Sigmoid colon (tissue), 7 donors: Measurements from ENCODE around the gene CNKSR1. TPM values are rescaled to one million over a fixed set of nuclear protein-coding genes. Genes with fewer than 3 reads are reported as not detected.

Experiments used
- DNase-seq: peaks from one replicate; pipeline ENCODE4 v3.0.0-alpha.2; 2019
- H3K27ac ChIP-seq, 4 donors: fragments of 200-600 bp; sonication (generic); one replicate each; pipeline ENCODE4 v1.5.1; 2016 to 2019; ENCODE audit warnings: mild to moderate bottlenecking in 1 of 4
- H3K27me3 ChIP-seq, 3 donors: fragments of 200-600 bp; sonication (generic); one replicate each; pipeline ENCODE4 v1.5.1; 2019; ENCODE audit warnings: mild to moderate bottlenecking in 1 of 3
- H3K36me3 ChIP-seq, 4 donors: fragments of 200-600 bp; sonication (generic); one replicate each; pipeline ENCODE4 v1.5.1; 2016 to 2019
- H3K4me1 ChIP-seq, 4 donors: fragments of 200-600 bp; sonication (generic); one replicate each; pipeline ENCODE4 v1.5.1; 2017 to 2019
- H3K4me3 ChIP-seq, 4 donors: fragments of 200-600 bp; sonication (generic); one replicate each; pipeline ENCODE4 v1.5.1; 2017 to 2019; ENCODE audit warnings: mild to moderate bottlenecking in 2 of 4, moderate library complexity in 1 of 4
- H3K9me3 ChIP-seq, 4 donors: fragments of 200-600 bp in 3 of 4; sonication (generic) in 3 of 4; one replicate each; pipeline versions ENCODE4 v1.5.1 to v1.6.1; 2013 to 2019
- CTCF ChIP-seq, 4 experiments: fragments of 450-650 bp in 3 of 4; fragments of 200-600 bp in 1 of 4; IDR thresholded peaks; one replicate each; pipeline ENCODE4 v1.5.1; 2016 to 2019; ENCODE audit warnings: antibody characterized with exemption in 4 of 4, mild to moderate bottlenecking in 3 of 4, moderate library complexity in 2 of 4
- EP300 ChIP-seq, 4 donors: sonication (generic); formaldehyde crosslinking; IDR thresholded peaks; one replicate each; pipeline ENCODE4 v1.6.1; 2017; ENCODE audit warnings: antibody characterized with exemption in 4 of 4
- POLR2A ChIP-seq, 2 donors: fragments of 450-650 bp; IDR thresholded peaks; one replicate each; pipeline ENCODE4 v1.6.1; 2016; ENCODE audit warnings: antibody characterized with exemption in 2 of 2, mild to moderate bottlenecking in 2 of 2, moderate library complexity in 2 of 2
- POLR2AphosphoS5 ChIP-seq, 4 donors: sonication (generic); formaldehyde crosslinking; IDR thresholded peaks; one replicate each; pipeline ENCODE4 v1.6.1; 2017; ENCODE audit warnings: antibody characterized with exemption in 4 of 4
- WGBS, 2 donors: extraction: QIAGEN DNeasy Blood & Tissue Kit; methylation state at CpG; one replicate each; pipeline ENCODE4 v1.1.7; 2013; 5-methylcytosine and 5-hydroxymethylcytosine counted together
- intact Hi-C: fragments of 100-400 bp; cut with DNase I; formaldehyde crosslinking; loops from one replicate; pipeline ENCODE4 v1.15.1; 2023
- polyA plus RNA-seq, 3 donors: library from polyadenylated mRNA; stranded (reverse); fragments of 200-250 nt; gene quantifications; one replicate each; pipeline ENCODE4 v1.2.3, GENCODE V29; 2013
- total RNA-seq, 4 donors: library from RNA; depleted of rRNA; stranded (reverse); fragments of >200 nt; gene quantifications; one replicate each; pipeline ENCODE4 v1.1.0, GENCODE V29; 2016
- donor health status: healthy with polysubstance abuse.
- donor health status: Bipolar disorder and iron deficiency.
- donor health status: healthy.

Gene CNKSR1
- total and polyA plus RNA-seq, 7 donors = 0.82 to 29.0 (median 9.3) TPM; not detected in 1

GRCh38 chr1:26163684-26164035 lies 13.6 kb upstream of the CNKSR1 start:
- WGBS, 2 donors = 29 to 50% methylated on average over 9 of the region's 9 CpGs
- DNase-seq = no peak
- intact Hi-C loops = loop anchor here (1.0 to 10.0 kb wide), 3 partner anchors 58 to 161 kb away; no protein-coding TSS in a partner anchor
- Histone ChIP-seq H3K9me3 (no peaks in the 10 kb centered on the region), H3K36me3 (no peaks in the 10 kb centered on the region), H3K4me1 (peaks cover 0 to 28% (median 19%) of the 10 kb centered on the region in 4 donors), H3K27me3 (no peaks in the 10 kb centered on the region), H3K4me3 (peak overlapping the region in 3 of 4 donors; percentile 46 to 51 (median 50)), H3K27ac (peak overlapping the region in 2 of 4 donors; percentile 33 to 68)
- TF ChIP-seq EP300 (IDR thresholded peaks at IDR 0.05) = no peak
- TF ChIP-seq POLR2A (IDR thresholded peaks at IDR 0.05) = no peak
- TF ChIP-seq CTCF (IDR thresholded peaks at IDR 0.05) = no peak
- no peak for TF ChIP-seq POLR2AphosphoS5 (IDR thresholded peaks at IDR 0.05)

GRCh38 chr1:26164036-26164860 lies 13.0 kb upstream of the CNKSR1 start:
- H3K4me3 ChIP-seq = peak overlapping the region; percentile 17 to 51 (median 48)
- peak overlapping the region; percentile 33 to 68 (median 52) for H3K27ac ChIP-seq
- no peaks in the 10 kb centered on the region for H3K27me3 ChIP-seq
- TF ChIP-seq POLR2A (IDR thresholded peaks at IDR 0.05) = no peak
- TF ChIP-seq CTCF (IDR thresholded peaks at IDR 0.05) = peak in 2 of 4 experiments; percentile 7 to 81
- TF ChIP-seq EP300 (IDR thresholded peaks at IDR 0.05) = no peak
- no peaks in the 10 kb centered on the region for H3K36me3 ChIP-seq
- peaks cover 0 to 28% (median 21%) of the 10 kb centered on the region in 4 donors for H3K4me1 ChIP-seq
- WGBS, 2 donors = 4 to 10% methylated on average over 72 of the region's 72 CpGs
- DNase-seq = no peak
- intact Hi-C loops = loop anchor here (1.0 to 10.0 kb wide), 3 partner anchors 59 to 161 kb away; no protein-coding TSS in a partner anchor
- H3K9me3 ChIP-seq = no peaks in the 10 kb centered on the region

GRCh38 chr1:26164861-26165842 lies 12.1 kb upstream of the CNKSR1 start:
- Histone ChIP-seq H3K4me3 (no peak overlapping the region), H3K9me3 (no peaks in the 10 kb centered on the region), H3K27me3 (no peaks in the 10 kb centered on the region), H3K36me3 (no peaks in the 10 kb centered on the region), H3K27ac (peak overlapping the region; percentile 33 to 68 (median 52)), H3K4me1 (peaks cover 0 to 28% (median 25%) of the 10 kb centered on the region in 4 donors)
- no peak for DNase-seq
- intact Hi-C loops = loop anchor here (1.0 to 10.0 kb wide), 4 partner anchors 60 to 160 kb away; no protein-coding TSS in a partner anchor
- TF ChIP-seq POLR2AphosphoS5 (IDR thresholded peaks at IDR 0.05) (no peak), EP300 (IDR thresholded peaks at IDR 0.05) (no peak), POLR2A (IDR thresholded peaks at IDR 0.05) (no peak), CTCF (IDR thresholded peaks at IDR 0.05) (no peak)
- 66 to 71% methylated on average over 19 of the region's 19 CpGs for WGBS, 2 donors

- peaks cover 0 to 31% (median 28%) of the 10 kb centered on the region in 4 donors for H3K4me1 ChIP-seq
- 77 to 83% methylated on average over 4 of the region's 4 CpGs for WGBS, 2 donors
- no peak overlapping the region for H3K27ac ChIP-seq
- no peak for TF ChIP-seq EP300 (IDR thresholded peaks at IDR 0.05)
- no peak for TF ChIP-seq POLR2A (IDR thresholded peaks at IDR 0.05)
- TF ChIP-seq CTCF (IDR thresholded peaks at IDR 0.05) = no peak
- no peak for TF ChIP-seq POLR2AphosphoS5 (IDR thresholded peaks at IDR 0.05)
- H3K36me3 ChIP-seq = peaks cover 0 to 9% (median 0%) of the 10 kb centered on the region in 4 donors
- intact Hi-C loops = loop anchor here (5.0 to 10.0 kb wide), 2 partner anchors 111 to 158 kb away; no protein-coding TSS in a partner anchor
- no peaks in the 10 kb centered on the region for H3K27me3 ChIP-seq
- no peak overlapping the region for H3K4me3 ChIP-seq
- no peaks in the 10 kb centered on the region for H3K9me3 ChIP-seq
- no peak for DNase-seq
These were observed 10.5 kb upstream of the CNKSR1 start for GRCh38 chr1:26166719-26167281.
